GM18505 (cell line): ENCODE measurements around the gene NCAM2.
"Not testable (repeated sequence)": the region's sequence is repeated elsewhere in the genome, so short reads cannot be mapped to it uniquely, and the experiment has no call there.

Experiments used
- ATAC-seq: cut with Tn5 transposase; IDR thresholded peaks from one replicate; pipeline ENCODE4 v1.9.1; 2021; ENCODE audit not compliant: unreplicated experiment
- POLR2A ChIP-seq: IDR thresholded peaks from 4 replicates; pipeline ENCODE4 v1.6.1; 2011; ENCODE audit warnings: borderline replicate concordance; ENCODE audit not compliant: insufficient read depth, insufficient read length; ENCODE audit errors: extremely low read depth

The NCAM2 gene

GRCh38 chr21:21101911-21102310 lies 103.7 kb downstream of the NCAM2 start:
- TF ChIP-seq POLR2A, result no peak
- no peak for ATAC-seq

DNA sequence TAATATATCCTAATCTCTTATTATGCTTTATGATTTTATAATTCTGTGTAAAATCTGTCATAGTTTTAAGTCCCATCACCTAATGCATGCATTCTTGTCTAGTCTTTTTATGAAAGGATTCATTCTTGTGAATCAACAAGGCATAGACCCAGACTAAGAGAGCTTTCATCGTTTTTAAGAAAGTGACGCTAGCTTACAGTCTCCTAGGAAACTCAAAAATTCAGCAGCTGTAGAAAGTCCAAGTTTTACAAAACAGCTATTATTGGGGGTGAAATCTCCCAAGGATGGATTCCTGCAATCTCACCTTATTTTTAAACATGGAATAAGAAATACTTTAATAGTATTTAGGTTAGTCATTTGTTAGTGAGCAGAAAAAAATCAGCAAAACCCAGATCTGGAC lies 104.7 kb downstream of the NCAM2 start:
- TF ChIP-seq POLR2A, result no peak
- ATAC-seq, result no peak

DNA sequence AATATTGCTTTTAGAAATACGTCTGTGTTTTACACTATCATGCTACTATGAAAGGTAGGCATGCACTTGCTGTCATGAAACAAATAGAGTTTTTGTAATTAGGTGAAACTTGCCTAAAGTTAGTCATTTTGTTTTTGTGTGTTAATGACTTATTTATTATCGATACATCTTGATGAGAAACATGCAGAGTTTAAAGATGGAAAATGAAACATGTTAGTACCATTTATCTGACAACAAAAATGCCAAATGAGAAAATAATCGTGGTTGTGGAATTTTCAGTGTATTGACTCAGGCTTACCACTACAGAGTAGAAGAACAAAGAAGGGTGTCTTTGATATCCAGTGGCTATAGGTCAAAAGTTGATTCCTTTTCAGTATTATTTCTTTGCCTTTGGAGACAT lies 105.5 kb downstream of the NCAM2 start:
- ATAC-seq, result no peak
- TF ChIP-seq POLR2A, result no peak

DNA sequence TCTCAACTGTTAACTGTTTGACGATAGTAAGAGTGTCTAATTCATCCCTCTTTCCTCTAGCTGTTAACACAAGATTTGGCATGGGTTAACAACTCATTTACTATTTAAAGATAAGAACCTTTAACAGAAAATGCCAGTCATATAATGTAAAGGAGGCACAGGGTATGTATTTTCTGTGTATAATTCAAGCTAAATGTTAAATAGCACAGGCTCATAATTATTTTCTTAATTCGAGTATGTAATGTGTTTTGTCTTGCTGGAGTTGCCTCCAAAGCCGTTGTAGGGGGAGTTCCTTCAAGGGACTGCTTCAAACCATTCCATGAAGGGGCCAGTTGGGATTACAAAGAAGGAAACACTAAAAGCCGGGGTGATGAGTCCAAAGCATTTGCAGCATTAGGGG lies 111.5 kb downstream of the NCAM2 start:
- TF ChIP-seq POLR2A, result no peak
- no peak for ATAC-seq

- no peak for TF ChIP-seq POLR2A
- ATAC-seq, result no peak
These were observed 113.2 kb downstream of the NCAM2 start for GRCh38 chr21:21111309-21111920.

- no peak for ATAC-seq
- no peak for TF ChIP-seq POLR2A
These were observed 116.3 kb downstream of the NCAM2 start for GRCh38 chr21:21114461-21114860.

- TF ChIP-seq POLR2A, result no peak
- ATAC-seq, result no peak
These were observed 120.9 kb downstream of the NCAM2 start for GRCh38 chr21:21119091-21119490.

DNA sequence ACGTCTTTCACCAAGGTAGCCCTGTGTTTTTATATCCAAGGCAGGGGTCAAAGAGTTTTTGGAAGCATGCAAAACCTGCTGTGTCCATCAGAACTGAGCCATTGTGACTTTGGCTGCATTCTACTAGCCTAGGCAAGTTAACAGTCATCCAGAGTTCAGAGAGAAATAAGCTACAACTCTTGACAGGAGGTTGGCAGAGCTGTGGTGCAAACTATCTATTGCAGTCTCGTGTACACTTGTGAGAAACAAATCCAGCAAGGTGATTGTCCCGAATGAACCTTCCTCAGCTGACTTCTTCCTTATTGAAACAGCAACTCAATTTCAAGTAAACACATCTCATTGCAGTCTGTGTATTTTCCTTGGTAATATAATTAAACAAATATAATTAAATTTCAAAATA lies 124.5 kb downstream of the NCAM2 start:
- no peak for ATAC-seq
- no peak for TF ChIP-seq POLR2A

- ATAC-seq, result no peak
- no peak for TF ChIP-seq POLR2A
These were observed 134.2 kb downstream of the NCAM2 start for GRCh38 chr21:21132390-21132789.

DNA sequence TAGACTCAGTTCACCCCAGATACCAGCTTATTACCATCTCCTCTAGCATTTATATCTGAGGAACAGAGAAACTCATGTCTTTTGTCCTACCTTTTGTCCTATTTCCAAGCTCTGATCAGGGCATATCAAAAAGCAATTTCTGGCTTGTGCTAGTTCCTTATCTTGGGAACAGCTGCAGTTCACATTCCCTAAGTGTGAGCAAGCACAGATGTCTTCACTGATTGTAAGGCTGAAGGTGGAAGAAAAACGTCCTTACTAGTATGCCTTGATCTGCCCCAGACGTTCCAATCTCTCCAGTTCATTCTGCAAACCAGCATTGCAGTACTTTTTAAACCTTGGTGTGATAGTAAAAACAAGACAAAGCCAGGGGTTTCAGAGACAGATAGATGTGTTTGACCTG lies 139.8 kb downstream of the NCAM2 start:
- no peak for TF ChIP-seq POLR2A
- ATAC-seq, result no peak

DNA sequence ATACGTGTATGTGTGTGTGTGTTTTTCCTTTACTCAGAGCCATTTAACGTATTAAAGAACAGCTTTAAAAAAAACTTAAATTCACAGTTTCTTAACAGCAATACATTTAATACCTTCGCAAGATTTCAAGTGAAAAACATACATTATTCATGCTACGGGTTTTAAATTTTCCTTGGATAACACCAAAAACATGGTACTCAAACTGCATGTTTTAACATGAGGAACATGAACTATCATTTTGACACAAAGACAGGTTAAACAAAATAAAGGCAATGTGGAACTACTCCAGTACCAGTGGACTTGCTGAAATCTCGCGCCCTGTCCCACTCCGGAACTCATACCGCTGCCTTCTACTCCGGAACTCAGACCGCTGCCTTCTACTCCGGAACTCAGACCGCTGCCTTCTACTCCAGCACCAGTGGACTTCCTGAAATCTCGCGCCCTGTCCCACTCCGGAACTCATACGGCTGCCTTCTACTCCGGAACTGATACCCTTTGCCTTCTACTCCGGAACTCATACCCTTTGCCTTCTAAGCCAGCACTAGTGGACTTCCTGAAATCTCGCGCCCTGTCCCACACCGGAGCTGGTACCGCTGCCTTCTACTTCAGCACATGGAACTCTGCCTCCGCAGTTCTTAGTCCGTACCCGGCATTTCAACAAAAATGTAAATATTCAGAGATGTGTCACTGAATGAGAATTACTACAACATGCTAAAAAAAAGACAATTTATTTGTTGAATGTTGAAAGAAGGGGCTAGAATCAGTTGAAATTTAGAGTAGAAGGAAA lies 148.6 kb downstream of the NCAM2 start:
- no peak for TF ChIP-seq POLR2A
- no peak for ATAC-seq

- ATAC-seq, result no peak
- TF ChIP-seq POLR2A, result no peak
These were observed 149.2 kb downstream of the NCAM2 start for GRCh38 chr21:21147374-21147745.

DNA sequence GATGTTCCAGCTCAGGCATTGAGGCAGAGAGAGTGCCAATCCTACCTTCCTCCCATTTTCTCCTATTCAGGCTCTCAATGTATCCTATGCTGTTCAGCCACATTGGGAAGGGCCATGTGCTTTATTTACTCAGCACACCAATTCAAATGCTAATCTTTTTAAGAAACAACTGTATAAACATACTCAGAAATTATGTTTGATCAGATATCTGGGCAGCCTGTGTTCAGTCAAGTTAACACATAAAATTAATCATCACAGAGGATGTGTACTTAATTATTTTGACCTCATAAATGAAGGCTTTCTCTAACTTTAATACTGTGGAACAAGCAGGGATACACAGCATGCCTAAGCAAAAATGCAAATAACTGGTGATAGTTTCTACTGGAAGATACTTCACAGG lies 149.8 kb downstream of the NCAM2 start:
- no peak for TF ChIP-seq POLR2A
- no peak for ATAC-seq

DNA sequence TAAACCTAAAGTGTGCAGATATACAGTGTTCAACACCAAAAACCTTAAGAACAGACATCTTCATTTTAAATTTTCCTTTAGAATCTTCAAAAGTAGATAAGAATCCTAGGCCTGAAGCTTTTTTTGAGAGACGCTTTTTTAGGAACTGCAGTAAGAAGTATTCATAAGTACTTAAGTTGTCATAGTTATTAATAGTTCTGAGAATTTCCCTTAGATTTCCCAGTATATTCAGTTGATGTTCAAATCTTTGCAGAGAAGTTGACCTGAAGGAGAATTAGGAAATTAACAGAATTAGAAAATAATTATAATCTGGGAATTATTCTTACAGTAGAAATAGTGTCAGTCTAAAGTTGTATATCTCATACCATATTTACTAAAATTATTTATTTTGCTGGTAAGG lies 150.3 kb downstream of the NCAM2 start:
- no peak for ATAC-seq
- no peak for TF ChIP-seq POLR2A

DNA sequence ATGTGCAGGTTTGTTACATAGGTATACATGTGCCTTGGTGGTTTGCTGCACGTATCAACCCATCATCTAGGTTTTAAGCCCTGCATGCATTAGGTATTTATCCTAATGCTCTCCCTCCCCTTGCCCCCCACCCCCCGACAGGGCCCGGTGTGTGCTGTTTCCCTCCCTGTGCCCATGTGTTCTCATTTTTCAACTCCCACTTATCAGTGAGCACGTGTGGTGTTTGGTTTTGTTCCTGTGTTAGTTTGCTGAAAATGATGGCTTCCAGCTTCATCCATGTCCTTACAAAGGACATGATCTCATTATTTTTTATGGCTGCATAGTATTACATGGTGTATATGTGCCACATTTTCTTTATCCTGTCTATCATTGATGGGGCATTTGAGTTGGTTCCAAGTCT lies 151.2 kb downstream of the NCAM2 start:
- ATAC-seq, result not testable (repeated sequence)

- no peak for ATAC-seq
- TF ChIP-seq POLR2A, result no peak
These were observed 153.0 kb downstream of the NCAM2 start for GRCh38 chr21:21151231-21151630.

DNA sequence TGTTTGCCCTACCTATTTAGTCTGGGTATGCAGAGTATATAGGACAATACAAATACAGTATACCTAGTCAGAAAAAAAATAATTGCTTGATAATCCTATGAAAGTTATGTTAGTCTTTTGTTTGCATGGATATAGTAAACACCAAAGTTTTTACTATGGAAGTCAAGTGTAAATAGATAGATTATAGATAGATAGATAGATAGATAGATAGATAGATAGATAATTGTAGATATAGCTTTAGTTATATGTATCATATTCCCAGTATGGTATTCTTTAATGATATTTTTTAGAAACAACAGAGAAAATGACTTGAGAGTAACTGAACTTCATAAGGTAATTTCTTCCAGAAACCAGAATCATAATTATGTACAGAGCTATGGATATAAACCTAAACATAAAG lies 158.2 kb downstream of the NCAM2 start:
- ATAC-seq, result no peak
- TF ChIP-seq POLR2A, result no peak
